ENCODE data around the gene ZNF862.
A peak's percentile ranks its signal among the peaks of the same experiment; 100 is the strongest.

The ZNF862 gene

DNA sequence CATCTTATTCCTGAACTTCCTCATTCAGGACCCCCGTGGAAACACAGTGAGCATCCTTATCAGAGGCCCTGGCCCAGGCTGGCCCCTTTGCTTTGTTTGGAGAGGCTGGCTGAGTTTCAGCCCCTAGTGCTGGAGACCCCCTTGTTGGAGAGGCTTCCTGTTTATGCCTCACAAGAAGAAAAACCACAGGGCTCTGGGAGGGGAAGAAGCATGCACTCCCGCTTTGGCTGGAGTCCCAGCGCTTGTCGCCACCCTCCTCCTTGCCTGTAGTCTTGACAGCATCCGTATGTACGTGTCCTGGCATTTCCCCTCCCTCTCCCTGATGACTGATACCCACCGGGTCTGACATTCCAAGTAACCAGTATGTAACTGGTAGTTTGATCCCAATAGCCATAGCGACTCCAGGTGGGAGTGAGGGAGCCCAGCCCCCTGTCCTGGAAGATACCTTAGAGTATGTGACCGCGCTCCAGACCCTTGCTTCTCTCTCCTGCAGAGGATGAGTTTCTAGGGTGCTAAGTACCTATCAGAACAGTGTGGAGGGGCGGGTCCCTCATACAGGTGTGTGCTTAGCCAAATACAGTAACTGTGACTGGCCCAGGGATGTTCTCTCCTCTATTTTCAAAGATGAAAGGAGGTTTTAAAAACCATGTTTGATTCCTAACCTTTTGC lies 28.7 kb downstream of the ZNF862 start:
- DNase-seq (ENCODE audit: low read depth), result no peak

DNA sequence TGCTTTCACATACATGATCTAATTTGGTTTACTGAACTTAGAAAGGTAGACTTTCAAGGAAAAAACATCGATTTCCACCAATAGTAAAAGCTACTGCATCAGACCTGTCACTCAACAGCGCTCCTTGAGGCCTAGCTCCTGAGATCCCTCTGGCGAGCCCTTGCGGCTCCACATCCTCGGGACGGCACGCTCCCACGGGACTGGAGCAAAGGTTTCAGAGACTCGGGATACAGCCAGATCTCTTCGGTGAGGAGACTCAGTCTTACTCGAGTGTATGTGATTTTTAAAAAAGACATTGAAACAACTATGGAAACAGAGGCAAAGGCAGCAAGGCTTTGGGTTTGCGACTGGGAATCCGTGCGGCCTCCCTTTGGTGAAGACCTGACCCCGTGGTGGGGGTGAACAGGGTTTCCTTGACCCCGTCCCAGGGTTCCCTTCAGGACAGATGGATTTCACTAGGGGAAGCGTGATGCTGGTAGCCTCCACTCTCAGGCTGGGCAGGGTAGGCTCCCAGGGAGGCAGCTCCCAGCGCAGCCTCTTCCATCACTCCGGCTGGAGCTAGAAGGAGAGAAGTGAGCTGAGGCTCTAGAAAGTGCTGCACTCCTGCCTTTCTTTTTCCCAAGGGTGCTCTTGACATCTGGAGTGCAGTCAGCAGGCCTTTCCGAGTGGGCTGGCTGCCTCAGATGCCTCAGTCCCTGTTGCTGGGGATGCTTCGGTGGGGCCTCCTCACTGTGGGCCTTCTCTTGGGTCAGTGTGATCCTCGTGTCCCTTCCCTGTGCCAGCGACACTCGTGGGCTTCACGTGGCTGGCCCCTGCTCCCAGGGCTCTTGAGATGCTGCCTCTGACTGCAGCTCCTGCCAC lies 29.8 kb downstream of the ZNF862 start:
- DNase-seq (ENCODE audit: low read depth), result no peak

DNA sequence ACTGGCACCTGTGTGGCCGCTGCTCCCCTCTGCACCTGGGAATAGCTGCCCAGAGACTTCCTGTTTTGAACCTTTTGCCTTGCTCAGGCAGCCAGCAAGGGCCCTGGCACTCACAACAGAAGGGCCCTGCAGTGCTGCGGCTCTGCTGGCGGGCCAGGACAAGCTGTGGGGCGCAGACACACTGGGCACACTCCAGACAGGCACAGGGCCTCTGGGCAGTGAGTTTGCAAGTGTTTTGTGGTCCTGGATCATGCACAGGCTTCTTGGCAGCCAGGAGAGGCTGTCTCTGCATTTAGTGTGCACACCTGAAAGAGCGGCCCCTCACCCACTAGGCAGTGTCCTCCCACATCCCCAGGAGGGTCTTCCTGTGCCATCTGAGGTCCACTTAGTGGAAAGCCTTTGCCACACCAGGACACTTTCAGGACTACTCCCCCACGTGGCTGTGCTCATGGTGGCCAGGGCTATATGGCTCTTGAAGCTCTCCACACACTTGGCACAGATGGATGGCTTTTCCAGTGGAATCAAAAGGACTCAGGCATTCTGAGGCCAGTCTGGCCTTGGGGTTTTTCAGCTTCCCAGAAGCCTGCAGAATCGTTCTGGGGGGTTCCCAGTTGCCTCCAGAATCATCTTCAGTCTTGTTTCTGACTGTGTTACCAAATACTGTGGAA lies 30.6 kb downstream of the ZNF862 start:
- no peak for DNase-seq (ENCODE audit: low read depth)

- no peak for DNase-seq (ENCODE audit: low read depth)
These were observed 31.1 kb downstream of the ZNF862 start for GRCh38 chr7:149869291-149869650.

DNA sequence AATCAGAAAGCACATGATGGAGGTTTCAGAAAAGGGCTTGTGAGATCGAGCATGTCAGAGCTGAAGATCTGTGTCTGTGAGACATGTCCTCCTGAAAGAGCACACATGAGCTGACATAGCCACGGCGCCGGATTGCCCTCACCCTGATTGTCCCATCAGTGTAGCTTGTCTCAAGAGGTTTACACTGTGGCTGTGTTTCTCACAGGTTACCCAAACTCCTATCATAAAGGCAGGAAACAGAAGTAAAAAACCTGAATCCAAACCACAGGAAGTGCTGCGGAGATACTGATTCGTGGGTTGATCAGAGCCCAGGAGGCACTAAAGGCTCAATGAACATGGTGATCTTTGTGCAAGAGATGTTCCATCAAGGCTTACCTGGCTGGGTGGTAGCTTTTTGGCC lies 31.7 kb downstream of the ZNF862 start:
- DNase-seq (ENCODE audit: low read depth), result no peak

DNA sequence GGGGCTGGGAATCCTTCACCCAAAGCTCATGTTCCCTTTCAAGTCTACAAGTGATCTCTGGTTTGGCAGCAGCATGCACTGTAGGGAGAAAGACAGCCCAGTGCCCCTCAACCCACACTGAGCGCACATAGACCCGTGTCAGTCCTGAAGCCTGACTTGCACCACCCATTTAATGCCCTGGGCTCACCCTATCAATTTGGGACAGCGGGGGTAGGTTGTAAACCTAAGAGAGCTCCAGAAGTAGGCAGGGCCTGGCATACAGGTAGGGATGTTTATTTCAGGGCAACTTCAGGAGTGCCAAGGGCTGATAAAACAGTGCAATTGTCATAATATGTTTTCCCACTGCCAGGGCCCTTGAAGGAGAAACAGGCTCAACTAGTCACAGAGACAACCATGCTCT lies 32.1 kb downstream of the ZNF862 start:
- no peak for DNase-seq (ENCODE audit: low read depth)

DNA sequence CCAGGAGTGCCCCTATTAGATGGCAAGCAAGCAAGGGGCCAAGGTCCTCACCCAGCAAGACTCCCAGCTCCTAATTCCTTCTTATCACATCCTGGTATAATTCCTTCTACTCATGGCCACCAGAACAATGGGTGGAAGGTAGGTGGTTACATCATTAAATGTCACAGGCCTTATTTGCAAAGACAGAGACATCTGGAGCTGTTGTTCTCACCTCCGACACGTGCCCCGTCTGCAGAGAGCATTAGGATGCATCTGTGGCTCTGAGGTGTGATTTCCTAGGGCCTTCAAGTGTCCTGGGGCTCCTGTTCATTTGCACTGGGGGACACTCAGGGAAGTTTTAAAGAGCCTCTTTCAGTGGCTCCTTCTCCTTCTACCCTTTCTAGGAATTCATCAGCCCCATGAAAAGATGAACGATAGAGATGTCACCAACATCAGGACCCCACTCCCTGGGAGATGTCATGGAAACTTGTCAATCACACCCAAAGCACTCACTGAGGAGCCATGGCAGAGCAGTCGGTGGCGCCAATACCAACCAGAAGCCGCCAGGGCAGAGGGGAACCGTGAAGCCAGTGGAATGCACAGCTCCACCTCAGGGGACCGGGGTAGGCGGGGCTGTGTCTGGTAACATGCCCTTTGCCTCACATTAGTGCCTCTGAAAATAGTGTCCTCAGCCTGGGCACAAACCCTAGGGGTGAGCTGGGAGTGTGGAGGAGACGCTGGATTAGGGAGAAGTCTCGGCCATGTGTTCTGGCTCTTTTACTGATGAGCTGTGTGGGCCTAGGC lies 32.7 kb downstream of the ZNF862 start:
- no peak for DNase-seq (ENCODE audit: low read depth)

DNA sequence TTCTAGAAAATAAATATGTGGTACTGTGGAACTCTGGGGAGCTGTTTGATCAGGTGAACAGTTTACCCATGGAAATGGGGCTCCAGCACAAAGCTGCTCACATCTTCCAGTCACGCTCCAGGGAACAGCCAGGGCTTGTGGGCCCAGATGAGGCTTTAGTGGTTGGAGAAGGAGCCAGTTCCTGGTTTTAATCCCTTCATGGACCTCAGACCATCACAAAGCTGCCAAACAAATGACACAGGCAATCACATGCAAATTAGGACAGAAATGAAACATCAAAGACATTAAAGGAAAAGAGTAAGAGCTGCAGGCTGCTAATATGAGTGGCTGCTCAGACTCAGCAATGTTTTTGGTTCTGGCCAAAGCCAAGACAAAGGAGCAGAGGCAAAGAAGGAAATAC lies 33.4 kb downstream of the ZNF862 start:
- DNase-seq (ENCODE audit: low read depth), result no peak

DNA sequence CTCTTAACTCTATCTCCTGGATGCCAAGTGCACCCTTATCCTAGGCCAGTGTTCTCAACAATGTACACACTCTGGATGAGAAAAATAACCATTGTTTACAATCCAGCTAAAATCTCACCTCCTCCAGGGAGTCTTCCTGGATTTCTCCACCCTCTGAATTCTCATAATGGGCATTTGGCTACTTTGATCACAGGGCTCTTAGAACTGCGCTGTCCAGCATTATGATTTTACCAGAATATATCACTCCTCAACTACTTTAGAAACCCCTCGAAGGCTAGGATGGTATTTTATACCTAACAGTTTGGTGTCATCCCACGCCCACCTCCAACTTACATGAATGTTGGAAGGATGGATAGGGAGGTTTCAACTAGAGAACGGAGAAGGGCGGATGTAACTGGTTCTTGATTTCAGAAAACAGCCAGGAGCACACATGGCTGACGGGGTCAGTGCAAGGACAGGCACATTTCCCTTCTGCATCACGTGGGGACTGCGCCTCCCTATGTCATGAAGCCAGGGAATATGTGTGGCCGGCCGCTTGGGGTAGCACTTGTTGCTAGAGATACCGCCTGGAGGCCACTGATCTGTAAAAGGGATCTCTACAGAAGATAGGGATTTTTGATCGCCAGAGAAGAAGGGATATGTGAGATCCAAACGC lies 34.4 kb downstream of the ZNF862 start:
- peak; percentile 79 for DNase-seq (ENCODE audit: low read depth)

DNA sequence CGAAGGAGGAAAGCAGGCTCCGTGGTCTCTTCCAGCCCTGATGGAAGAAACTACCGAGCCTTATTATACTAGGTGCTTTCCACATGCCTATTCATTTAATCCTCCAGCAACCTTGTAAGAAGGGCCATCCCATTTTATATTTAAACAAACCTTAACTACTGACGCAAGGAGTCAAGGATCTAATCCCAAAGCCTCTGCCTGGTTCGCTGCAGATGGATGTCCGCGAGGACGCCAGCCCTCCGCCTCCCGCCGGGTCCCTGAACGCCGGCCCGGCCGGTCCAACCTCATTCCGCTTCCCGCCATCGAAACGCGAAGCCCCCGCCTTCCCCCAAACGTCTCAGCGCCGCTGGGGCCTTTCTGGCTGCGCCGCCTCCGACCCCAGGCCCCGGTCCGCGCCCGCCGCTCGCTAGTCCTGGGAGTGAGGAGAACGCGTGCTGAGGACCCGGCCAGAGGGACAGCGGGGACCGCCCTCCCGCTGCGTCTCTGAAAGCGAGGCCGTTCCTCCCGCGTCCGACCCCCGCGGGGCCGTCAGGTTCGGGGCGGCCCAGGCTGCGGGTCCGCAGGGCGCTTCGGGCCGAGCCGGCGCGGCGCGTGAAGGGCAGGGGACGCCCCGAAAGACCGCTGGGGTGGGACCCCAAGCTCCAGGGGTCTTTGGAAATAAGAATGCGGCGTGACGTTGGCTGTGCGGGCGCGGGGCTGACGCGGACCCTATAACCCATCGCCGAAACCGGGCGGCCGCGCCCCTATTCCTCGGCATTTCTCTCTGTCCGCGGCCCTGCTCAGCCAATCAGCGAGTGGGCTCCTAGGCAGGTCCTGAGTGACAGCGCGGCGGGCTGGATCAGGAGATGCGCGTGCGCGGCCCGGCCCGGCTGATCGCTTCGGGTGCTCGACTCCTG lies 35.1 kb downstream of the ZNF862 start, which contains the start of gene ATP6V0E2:
TSS of gene ATP6V0E2 (plus strand) at position 896 of the 896 bp plus-strand sequence. CDS start 97 bp downstream, outside the sequence.
- DNase-seq (ENCODE audit: low read depth), result peak; percentile 85

- DNase-seq (ENCODE audit: low read depth), result no peak
These were observed 35.9 kb downstream of the ZNF862 start for GRCh38 chr7:149873970-149874643.

- no peak for DNase-seq (ENCODE audit: low read depth)
These were observed 36.5 kb downstream of the ZNF862 start for GRCh38 chr7:149874644-149875028.

- DNase-seq (ENCODE audit: low read depth), result no peak
These were observed 37.2 kb downstream of the ZNF862 start for GRCh38 chr7:149875396-149875795.

DNA sequence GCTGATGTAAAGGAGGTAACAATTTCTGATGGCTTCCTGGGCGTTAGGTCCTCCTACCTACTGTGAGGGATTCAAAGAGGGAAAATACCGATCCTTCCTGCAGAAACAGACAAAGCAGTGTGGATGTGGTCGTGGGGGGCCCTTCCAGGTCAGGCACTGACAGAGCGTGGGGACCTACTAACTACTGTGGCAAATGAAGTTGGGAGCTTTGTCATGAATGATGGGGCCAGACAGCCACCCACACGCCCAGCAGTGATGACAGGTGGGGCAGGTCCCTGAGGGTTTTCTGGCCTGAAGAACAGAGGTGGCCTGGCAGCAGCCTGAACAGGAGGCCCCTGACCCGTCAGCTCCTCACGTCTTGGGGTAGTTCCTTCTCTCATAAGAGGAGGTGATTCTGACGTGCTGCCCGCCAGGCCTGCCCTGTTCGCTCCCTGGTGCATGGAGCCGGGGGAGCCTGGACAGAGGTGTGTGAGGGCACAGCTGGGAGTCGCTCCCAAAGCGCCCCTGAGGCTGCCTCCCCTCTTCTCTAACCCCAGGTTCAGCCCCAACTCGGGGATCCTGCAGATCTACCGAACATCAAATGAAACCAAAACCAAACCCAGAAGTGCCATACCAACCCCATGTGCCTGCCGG lies 39.8 kb downstream of the ZNF862 start:
- no peak for DNase-seq (ENCODE audit: low read depth)

DNA sequence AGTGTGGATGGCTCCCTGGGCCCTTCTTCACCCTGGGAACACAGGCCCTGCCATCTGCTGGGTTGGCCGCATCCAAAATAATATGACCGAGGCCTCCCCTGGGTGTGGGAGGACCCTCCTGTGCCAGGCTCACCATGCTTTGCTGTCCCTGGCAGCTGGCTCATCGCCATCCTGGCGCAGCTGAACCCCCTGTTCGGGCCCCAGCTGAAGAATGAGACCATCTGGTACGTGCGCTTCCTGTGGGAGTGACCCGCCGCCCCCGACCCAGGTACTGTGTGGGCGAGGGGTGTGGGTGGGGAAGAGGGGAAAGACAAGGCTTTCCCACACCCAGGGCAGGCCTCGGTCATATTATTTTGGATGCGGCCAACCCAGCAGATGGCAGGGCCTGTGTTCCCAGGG lies 40.3 kb downstream of the ZNF862 start:
- DNase-seq (ENCODE audit: low read depth), result no peak

DNA sequence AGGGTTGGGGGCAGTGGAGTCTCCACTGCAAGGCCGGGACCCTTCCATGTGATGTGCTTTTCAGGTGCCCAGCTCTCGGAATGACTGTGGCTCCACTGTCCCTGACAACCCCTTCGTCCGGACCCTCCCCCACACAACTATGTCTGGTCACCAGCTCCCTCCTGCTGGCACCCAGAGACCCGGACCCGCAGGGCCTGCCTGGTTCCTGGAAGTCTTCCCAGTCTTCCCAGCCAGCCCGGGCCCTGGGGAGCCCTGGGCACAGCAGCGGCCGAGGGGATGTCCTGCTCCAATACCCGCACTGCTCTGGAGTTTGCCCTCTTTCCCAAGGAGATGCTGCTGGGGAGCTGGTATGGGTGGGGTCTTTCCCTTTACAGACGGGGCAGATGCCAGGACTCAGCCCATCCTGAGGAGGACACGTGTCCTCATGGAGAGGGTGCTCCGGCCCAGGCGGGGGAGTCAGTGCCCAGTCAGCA lies 41.1 kb downstream of the ZNF862 start:
- DNase-seq (ENCODE audit: low read depth), result no peak

- DNase-seq (ENCODE audit: low read depth), result no peak
These were observed 41.8 kb downstream of the ZNF862 start for GRCh38 chr7:149879766-149880637.

GRCh38 chr7:149880638-149881311 lies 42.6 kb downstream of the ZNF862 start:
- no peak for DNase-seq (ENCODE audit: low read depth)

All from stromal cell of bone marrow (primary cell).